ENCODE measurements around the gene KCND3. TPM values are rescaled to one million over a fixed set of nuclear protein-coding genes. Genes with fewer than 3 reads are reported as not detected.

KCND3 gene
- total RNA-seq, 1 experiment from 2014 or later: 0.15 TPM

- peak; percentile 80 for DNase-seq
- Histone ChIP-seq H2BK120ac (ENCODE audit: low read depth, low read length, poor library complexity, severe bottlenecking) (no peak overlapping the region), H3K79me1 (ENCODE audit: insufficient read depth, low read depth, low read length, poor library complexity, severe bottlenecking) (no peaks in the 10 kb centered on the region), H4K91ac (ENCODE audit: insufficient read length, low read depth, low read length) (no peak overlapping the region), H3K79me2 (ENCODE audit: insufficient read depth, low read length) (no peaks in the 10 kb centered on the region), H3K18ac (ENCODE audit: insufficient read length, low read depth, low read length) (no peak overlapping the region), H3K27ac (ENCODE audit: insufficient read length, low read depth, low read length) (no peak overlapping the region), H3K4me1 (ENCODE audit: insufficient read depth, low read length) (peaks cover 2% of the 10 kb centered on the region), H2BK5ac (ENCODE audit: insufficient read length, low read length) (no peak overlapping the region), H3K23me2 (ENCODE audit: insufficient read length, low read depth, low read length, poor library complexity, severe bottlenecking) (no peaks in the 10 kb centered on the region), H3K56ac (ENCODE audit: insufficient read length, low read depth, low read length) (no peak overlapping the region), H2BK15ac (ENCODE audit: low read depth, low read length) (no peak overlapping the region), H3K9ac (ENCODE audit: extremely low read depth, insufficient read length, low read length) (no peak overlapping the region), H3K23ac (ENCODE audit: insufficient read length, low read depth, low read length) (no peak overlapping the region), H2BK20ac (ENCODE audit: low read depth, low read length, poor library complexity, severe bottlenecking) (no peak overlapping the region), H4K20me1 (ENCODE audit: control insufficient read depth, insufficient read depth, insufficient read length) (no peaks in the 10 kb centered on the region), H2AFZ (ENCODE audit: low read length) (no peak overlapping the region), H3K14ac (ENCODE audit: insufficient read depth, low read length) (no peak overlapping the region), H4K5ac (ENCODE audit: insufficient read length, low read depth, low read length) (no peak overlapping the region), H3K4me2 (ENCODE audit: insufficient read depth, insufficient read length, low read length) (no peak overlapping the region), H2AK5ac (ENCODE audit: insufficient read length, low read length) (no peak overlapping the region), H2BK12ac (ENCODE audit: insufficient read length, low read depth, low read length) (no peak overlapping the region), H3T11ph (ENCODE audit: low read length) (no peak overlapping the region), H3K9me3 (ENCODE audit: control insufficient read depth, low read depth, low read length) (no peaks in the 10 kb centered on the region), H3K27me3 (ENCODE audit: insufficient read depth, low read length) (no peaks in the 10 kb centered on the region), H4K8ac (replicated peaks; ENCODE audit: insufficient read length, low read depth, low read length) (no peak overlapping the region), H3K4ac (ENCODE audit: low read depth, low read length) (no peak overlapping the region)
- H3K27me3 Mint-ChIP-seq (ENCODE audit: low read depth): peaks cover 16% of the 10 kb centered on the region
- no peak overlapping the region for H3K4me3 Mint-ChIP-seq
- no peaks in the 10 kb centered on the region; a peak in 1 of 5 replicates for H3K9me3 Mint-ChIP-seq
- H3K27ac Mint-ChIP-seq: no peak overlapping the region
- TF ChIP-seq CTCF (conservative IDR thresholded peaks at IDR 0.05): peak; percentile 86
- no CpG with 5 or more reads among the region's 3 CpGs for WGBS (ENCODE audit: extremely low coverage, insufficient read length, low lambda C conversion rate)
- peaks cover 24 to 29% of the 10 kb centered on the region in 2 experiments for H3K4me1 Mint-ChIP-seq
- H3K36me3 Mint-ChIP-seq (ENCODE audit: insufficient read depth in 1 of 3, low read depth in 3 of 3): no peaks in the 10 kb centered on the region; a peak in 1 of 7 replicates
These were observed 242.2 kb downstream of the KCND3 start for GRCh38 chr1:111747282-111747734.

Measured in H9 (cell line).